GM06990 (cell line): ENCODE data around the gene TNFSF12.

Source experiments
- DNase-seq: peaks from one replicate; pipeline ENCODE4 v3.0.0-alpha.2; 2011; ENCODE audit not compliant: insufficient read length; ENCODE audit errors: extremely low read depth
- H3K27me3 ChIP-seq: replicated peaks from 2 replicates; pipeline ENCODE4 v1.6.0; 2011; ENCODE audit warnings: low read length; ENCODE audit not compliant: control insufficient read depth, insufficient read depth
- H3K36me3 ChIP-seq: 2 replicates; pipeline ENCODE4 v1.5.1; 2011; ENCODE audit warnings: low read length; ENCODE audit not compliant: control insufficient read depth, insufficient read depth
- H3K4me3 ChIP-seq: replicated peaks from 2 replicates; pipeline ENCODE4 v1.5.1; 2011; ENCODE audit warnings: low read depth, mild to moderate bottlenecking, control low read depth, low read length
- TF ChIP-seq, protein P1 (sequence below): IDR thresholded peaks from 2 replicates; pipeline ENCODE4 v1.5.1; 2011; ENCODE audit warnings: low read length, control low read depth, mild to moderate bottlenecking, inconsistent platforms; ENCODE audit not compliant: insufficient read depth, poor library complexity, severe bottlenecking

Gene TNFSF12

GRCh38 chr17:7574176-7574953 lies 25.5 kb downstream of the TNFSF12 start:
- Histone ChIP-seq H3K4me3 (peak overlapping the region; percentile 95), H3K36me3 (peaks cover 39% of the 10 kb centered on the region), H3K27me3 (no peaks in the 10 kb centered on the region)
- no peak for DNase-seq
- TF ChIP-seq, protein P1, sequence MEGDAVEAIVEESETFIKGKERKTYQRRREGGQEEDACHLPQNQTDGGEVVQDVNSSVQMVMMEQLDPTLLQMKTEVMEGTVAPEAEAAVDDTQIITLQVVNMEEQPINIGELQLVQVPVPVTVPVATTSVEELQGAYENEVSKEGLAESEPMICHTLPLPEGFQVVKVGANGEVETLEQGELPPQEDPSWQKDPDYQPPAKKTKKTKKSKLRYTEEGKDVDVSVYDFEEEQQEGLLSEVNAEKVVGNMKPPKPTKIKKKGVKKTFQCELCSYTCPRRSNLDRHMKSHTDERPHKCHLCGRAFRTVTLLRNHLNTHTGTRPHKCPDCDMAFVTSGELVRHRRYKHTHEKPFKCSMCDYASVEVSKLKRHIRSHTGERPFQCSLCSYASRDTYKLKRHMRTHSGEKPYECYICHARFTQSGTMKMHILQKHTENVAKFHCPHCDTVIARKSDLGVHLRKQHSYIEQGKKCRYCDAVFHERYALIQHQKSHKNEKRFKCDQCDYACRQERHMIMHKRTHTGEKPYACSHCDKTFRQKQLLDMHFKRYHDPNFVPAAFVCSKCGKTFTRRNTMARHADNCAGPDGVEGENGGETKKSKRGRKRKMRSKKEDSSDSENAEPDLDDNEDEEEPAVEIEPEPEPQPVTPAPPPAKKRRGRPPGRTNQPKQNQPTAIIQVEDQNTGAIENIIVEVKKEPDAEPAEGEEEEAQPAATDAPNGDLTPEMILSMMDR, result no peak

- no peak for DNase-seq
- peaks cover 39% of the 10 kb centered on the region for H3K36me3 ChIP-seq
- TF ChIP-seq, protein P1, result no peak
- H3K4me3 ChIP-seq, result peak overlapping the region; percentile 27
- H3K27me3 ChIP-seq, result no peaks in the 10 kb centered on the region
Measured at GRCh38 chr17:7575481-7575883, 26.6 kb downstream of the TNFSF12 start.

DNA sequence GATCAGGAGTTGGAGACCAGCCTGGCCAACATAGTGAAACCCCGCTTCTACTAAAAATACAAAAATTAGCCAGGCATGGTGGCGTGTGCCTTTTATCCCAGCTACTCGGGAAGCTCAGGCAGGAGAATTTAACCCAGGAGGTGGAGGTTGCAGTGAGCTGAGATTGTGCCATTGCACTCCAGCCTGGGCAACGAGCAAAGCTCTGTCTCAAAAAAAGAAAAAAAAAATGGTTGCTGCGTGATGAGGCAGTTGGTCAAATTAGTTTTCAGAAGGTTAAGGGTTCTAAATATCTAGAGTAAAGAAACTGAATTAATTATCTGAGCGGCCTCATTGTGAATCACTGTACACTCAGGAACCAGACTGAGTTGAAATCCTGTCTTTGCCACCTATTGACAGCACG lies 27.1 kb downstream of the TNFSF12 start:
- Histone ChIP-seq H3K36me3 (peaks cover 40% of the 10 kb centered on the region), H3K4me3 (no peak overlapping the region)
- TF ChIP-seq, protein P1, result no peak

GRCh38 chr17:7576432-7576937 lies 27.6 kb downstream of the TNFSF12 start:
- H3K27me3 ChIP-seq, result no peaks in the 10 kb centered on the region
- peaks cover 36% of the 10 kb centered on the region for H3K36me3 ChIP-seq
- H3K4me3 ChIP-seq, result no peak overlapping the region
- DNase-seq, result no peak
- TF ChIP-seq, protein P1, result no peak

More for the DNA sequence above, 27.1 kb downstream of the TNFSF12 start:
- no peaks in the 10 kb centered on the region for H3K27me3 ChIP-seq
- DNase-seq, result no peak

- TF ChIP-seq, protein P1, result no peak
- H3K4me3 ChIP-seq, result no peak overlapping the region
- DNase-seq, result no peak
- H3K36me3 ChIP-seq, result peaks cover 36% of the 10 kb centered on the region
- H3K27me3 ChIP-seq, result no peaks in the 10 kb centered on the region
Measured at GRCh38 chr17:7577327-7578199, 28.7 kb downstream of the TNFSF12 start.
